Fibroblast of skin of scalp (primary cell): ENCODE data around the gene ZNF350. TPM values are rescaled to one million over a fixed set of nuclear protein-coding genes. Genes with fewer than 3 reads are reported as not detected.
"Not testable (repeated sequence)": the region's sequence is repeated elsewhere in the genome, so short reads cannot be mapped to it uniquely, and the experiment has no call there.

Experiments
- DNase-seq: peaks from one replicate; pipeline ENCODE4 v3.0.0-alpha.2; 2013
- polyA plus RNA-seq, 2 experiments: library from polyadenylated mRNA; unstranded; fragments of 120-200 nt; gene quantifications; one replicate each; pipeline ENCODE4 v1.2.1, GENCODE V29; 2013; ENCODE audit not compliant: insufficient read length in 2 of 2

ZNF350 gene
- polyA plus RNA-seq (2013, experiment 1 of 2; ENCODE audit: insufficient read length): 5.8 TPM
- polyA plus RNA-seq (2013, experiment 2 of 2; ENCODE audit: insufficient read length): 6.1 TPM

DNA sequence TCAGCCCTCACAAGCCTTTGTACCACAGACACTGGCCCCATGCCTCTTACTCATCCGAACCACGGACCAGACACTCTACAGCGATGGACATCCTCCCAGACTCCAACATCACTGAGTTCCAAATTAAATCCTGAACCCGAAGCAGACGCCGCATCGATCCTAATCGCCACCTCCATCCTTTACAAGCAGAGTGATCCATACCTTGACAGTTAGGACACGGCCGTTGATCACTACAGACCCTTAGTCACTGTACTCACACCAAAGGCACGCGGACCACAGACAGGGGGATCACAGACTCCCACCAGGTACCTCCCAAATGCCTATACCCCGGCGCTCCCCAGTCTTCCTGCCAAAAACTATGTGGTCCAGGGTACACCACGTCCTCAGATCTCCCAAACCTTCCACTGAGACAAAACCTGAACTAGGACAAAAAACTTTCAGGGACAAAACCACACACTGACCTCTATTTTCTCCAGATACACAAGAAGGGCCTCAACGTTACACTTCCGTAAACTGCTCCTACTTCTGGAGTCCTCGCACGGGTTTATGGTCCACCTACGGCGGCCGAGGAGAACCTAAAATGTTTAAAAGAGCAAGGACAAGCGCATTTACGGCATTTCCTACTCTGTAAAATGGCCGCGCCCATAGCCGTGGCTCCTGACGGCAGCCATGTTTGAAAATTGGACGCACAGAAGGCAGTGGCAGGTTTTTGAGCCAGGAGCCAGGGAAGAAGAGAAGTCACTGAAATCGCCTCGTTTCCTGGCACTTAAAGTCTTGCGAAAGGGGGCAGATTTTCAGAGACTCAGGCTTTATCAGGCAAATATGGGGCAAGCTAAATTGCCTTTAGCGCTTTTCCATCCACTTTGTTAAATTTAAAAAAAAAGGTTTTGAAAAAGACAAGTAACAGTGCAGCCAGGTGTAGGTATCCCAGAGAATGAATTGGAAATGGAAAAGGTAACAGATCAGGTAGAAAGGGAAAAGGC, at the start of gene ZNF350:
TSS of gene ZNF350 (minus strand) at position 532 of the 983 bp plus-strand sequence. CDS start 12,480 bp downstream, outside the sequence.
- peak; percentile 96 for DNase-seq

- DNase-seq: no peak
Measured at GRCh38 chr19:52034051-52034728, 47.5 kb upstream of the ZNF350 start.

- no peak for DNase-seq
Measured at GRCh38 chr19:52028780-52029123, 42.1 kb upstream of the ZNF350 start.

DNA sequence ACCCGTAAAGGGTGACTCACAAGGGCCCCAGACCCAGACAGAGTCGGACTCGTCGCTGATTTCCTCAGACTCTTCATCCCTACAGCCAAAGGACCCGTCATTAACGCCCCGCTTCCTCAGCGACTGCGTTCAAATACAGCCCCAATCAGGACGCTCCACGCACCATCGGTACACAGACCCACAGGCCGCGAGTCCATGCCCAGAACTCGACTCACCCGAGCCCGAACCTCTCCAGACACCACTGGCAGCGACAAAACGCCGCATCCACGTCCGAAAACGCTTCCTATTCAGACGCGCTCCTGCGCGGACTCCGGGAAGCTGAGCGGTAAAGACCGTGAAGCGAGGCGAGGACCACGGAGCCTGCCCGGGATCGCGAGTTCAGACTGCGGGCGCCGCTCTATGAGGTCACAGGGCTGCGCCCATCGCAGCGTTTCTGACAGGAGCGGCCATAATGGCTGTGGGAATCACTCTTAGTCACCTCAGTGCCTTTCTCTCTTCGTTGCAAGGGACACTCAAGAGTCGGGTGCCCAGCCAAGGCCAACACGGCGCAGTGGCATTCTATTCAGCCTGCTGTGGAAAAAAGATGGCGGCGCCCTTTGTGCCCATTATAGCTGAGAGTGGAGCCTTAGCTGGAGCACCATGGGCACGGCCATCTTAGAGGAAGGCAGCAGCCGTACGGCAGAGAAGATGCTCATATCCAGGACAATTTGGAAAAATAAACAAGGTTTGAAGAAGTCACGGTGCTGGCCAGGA, 41.6 kb upstream of the ZNF350 start, which contains the start of gene ZNF614:
TSS of gene ZNF614 (minus strand) at position 353 of the 753 bp plus-strand sequence. CDS start 2,634 bp downstream, outside the sequence.
- peak; percentile 90 for DNase-seq

DNA sequence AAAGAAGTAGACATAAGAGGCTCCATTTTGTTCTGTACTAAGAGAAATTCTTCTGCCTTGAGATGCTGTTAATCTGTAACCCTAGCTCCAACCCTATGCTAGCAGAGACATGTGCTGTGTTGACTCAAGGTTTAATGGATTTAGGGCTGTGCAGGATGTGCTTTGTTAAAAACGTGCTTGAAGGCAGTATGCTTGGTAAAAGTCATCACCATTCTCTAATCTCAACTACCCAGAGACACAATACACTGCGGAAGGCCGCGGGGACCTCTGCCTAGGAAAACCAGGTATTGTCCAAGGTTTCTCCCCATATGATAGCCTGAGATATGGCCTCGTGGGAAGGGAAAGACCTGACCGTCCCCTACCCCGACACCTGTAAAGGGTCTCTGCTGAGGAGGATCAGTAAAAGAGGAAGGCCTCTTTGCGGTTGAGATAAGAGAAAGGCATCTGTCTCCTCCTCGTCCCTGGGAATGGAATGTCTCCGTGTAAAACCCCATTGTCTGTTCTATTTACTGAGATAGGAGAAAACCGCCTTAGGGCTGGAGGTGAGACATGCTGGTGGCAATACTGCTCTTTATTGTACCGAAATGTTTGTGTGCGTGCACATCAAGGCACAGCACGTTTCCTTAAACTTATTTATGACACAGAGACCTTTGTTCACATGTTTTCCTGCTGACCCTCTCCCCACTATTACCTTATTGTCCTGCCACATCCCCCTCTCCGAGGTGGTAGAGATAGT, 39.8 kb upstream of the ZNF350 start:
- not testable (repeated sequence) for DNase-seq

DNA sequence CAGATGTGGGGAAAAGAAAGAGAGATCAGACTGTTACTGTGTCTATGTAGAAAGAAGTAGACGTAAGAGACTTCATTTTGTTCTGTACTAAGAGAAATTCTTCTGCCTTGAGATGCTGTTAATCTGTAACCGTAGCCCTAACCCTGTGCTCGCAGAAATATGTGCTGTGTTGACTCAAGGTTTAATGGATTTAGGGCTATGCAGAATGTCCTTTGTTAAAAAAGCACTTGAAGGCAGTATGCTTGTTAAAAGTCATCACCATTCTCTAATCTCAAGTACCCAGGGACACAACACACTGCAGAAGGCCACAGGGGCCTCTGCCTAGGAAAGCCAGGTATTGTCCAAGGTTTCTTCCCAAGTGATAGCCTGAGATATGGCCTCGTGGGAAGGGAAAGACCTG, 37.8 kb upstream of the ZNF350 start:
- not testable (repeated sequence) for DNase-seq

DNA sequence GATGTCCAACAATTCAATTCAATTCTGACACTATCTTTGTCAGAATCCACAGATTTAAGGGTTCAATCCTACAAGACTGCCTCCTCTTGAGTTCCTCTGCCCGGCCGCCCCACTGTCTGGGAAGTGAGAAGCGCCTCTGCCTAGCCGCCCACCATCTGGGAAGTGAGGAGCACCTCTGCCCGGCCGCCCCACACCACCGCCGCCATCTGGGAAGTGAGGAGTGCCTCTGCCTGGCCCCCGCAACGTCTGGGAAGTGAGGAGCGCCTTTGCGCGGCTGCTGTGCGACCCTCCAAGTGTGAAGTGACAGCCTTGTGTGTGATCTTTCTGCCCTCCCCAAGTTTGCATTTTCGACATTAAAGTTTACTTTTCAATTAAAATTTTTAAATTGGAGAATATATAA, 35.6 kb upstream of the ZNF350 start:
- DNase-seq: no peak

GRCh38 chr19:52020506-52020905, 33.9 kb upstream of the ZNF350 start:
- no peak for DNase-seq

- DNase-seq: no peak
Measured at GRCh38 chr19:52010674-52011073, 24.0 kb upstream of the ZNF350 start.

- DNase-seq: peak; percentile 87
Measured at GRCh38 chr19:52007806-52008557, 21.3 kb upstream of the ZNF350 start, which contains the start of gene ZNF615. TSS of gene ZNF615 (minus strand) at chr19:52008211. CDS start at chr19:52003711, 4,500 bp downstream.

GRCh38 chr19:52007451-52007805, 20.8 kb upstream of the ZNF350 start:
- DNase-seq: no peak

GRCh38 chr19:51994048-51994644, 7.5 kb upstream of the ZNF350 start:
- no peak for DNase-seq

- DNase-seq: no peak
Measured at GRCh38 chr19:51993422-51993821, 6.8 kb upstream of the ZNF350 start.

DNA sequence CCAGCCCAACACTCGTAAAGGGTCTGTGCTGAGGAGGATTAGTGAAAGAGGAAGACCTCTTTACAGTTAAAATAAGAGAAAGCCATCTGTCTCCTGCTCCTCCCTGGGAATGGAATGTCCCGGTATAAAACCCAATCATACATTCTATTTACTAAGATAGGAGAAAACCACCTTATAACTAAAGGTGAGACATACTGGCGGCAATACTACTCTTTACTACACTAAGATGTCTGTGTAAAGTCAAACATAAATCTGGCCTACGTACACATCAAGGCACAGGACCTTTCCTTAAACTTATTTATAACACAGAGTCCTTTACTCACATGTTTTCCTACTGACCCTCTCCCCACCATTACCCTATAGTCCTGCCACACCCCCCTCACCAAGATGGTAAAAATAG, 3.3 kb downstream of the ZNF350 start:
- DNase-seq: no peak

GRCh38 chr19:51980926-51981325, 5.7 kb downstream of the ZNF350 start:
- DNase-seq: not testable (repeated sequence)

DNA sequence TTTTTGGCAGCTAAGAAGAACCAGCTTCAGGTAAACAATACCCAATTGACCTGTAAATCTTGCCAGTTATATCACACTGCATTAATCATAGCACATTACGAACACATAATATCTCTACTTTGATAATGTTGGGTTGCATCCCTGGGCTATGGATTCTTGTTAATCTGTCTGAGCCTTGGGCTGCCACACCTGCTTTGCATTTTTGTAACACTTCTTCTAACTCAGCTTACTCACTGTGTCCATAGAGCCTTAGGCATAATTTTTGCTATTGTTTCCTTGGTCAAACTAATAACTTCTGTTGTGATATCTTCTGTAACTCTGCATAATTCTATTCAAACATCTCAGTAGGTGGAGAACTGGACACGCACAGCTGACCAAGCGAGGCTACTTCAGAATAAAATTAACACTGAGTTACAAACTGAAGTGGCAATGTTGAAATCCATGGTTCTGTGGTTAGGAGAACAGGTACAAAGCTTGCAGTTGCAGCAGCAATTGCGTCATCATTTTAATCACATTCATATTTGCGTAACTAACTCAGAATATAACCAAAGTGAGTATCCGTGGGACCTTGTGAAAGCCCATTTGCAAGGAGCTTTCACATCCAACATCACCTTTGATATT, 6.4 kb downstream of the ZNF350 start:
- DNase-seq: no peak

GRCh38 chr19:51978882-51979281, 7.8 kb downstream of the ZNF350 start:
- no peak for DNase-seq

DNA sequence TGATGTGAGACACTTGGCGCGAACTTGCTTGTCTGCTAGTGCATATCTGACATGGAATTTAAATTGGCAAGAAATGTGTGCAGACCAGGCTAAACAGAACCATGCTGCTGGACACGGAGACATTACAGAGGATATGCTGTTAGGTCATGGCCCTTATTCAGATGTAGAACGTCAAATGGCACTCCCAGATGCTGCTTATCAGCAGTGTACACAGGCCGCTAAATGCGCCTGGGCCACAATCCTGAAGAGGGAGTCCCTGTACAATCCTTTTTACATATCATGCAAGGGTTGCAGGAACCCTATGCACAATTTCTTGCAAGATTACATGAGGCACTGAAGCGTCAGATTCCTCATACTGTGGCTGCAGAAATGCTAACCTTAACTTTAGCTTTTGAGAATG, 9.3 kb downstream of the ZNF350 start:
- no peak for DNase-seq

DNA sequence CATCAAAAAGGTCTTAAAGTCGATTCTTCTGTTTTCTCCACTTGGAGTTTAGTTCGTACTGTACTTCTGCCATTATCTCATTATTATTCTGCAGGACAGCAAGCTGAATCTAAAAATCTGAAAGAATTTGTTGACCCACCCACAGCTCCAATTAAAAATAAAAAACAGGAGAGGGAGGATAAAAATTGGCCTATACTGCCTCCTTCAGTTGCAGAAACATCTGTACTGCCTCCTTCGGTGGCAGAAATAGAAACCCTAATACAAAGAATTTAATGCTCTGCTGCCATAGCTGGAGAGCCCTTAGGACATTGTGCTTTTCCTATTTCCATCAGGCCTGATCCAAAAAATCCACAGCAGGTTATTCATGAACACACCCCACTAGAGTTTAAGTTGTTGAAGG, 9.8 kb downstream of the ZNF350 start:
- no peak for DNase-seq

- not testable (repeated sequence) for DNase-seq
Measured at GRCh38 chr19:51975787-51976186, 10.9 kb downstream of the ZNF350 start.
